GM12878 (cell line): Measurements from ENCODE around the gene TPRN. TPM values are rescaled to one million over a fixed set of nuclear protein-coding genes. Genes with fewer than 3 reads are reported as not detected.

Source experiments
- ATF2 ChIP-seq: IDR thresholded peaks from 2 replicates; pipeline ENCODE4 v1.6.1; 2012; ENCODE audit warnings: low read length, inconsistent platforms
- BACH1 ChIP-seq: fragments of 450-650 bp; IDR thresholded peaks from 2 replicates; pipeline ENCODE4 v1.6.1; 2017; ENCODE audit warnings: mild to moderate bottlenecking, borderline replicate concordance
- CHD2 ChIP-seq: IDR thresholded peaks from 2 replicates; pipeline ENCODE4 v1.6.1; 2011; ENCODE audit warnings: low read depth, low read length, improper control_type of control experiment, borderline replicate concordance
- ESRRA ChIP-seq: IDR thresholded peaks from 2 replicates; pipeline ENCODE4 v1.6.1; 2012; ENCODE audit warnings: mild to moderate bottlenecking, low read length, improper control_type of control experiment
- EZH2 ChIP-seq: IDR thresholded peaks from 2 replicates; pipeline ENCODE4 v1.6.1; 2012; ENCODE audit warnings: low read depth, mild to moderate bottlenecking, control low read depth, inconsistent platforms, low read length, borderline replicate concordance; ENCODE audit not compliant: control insufficient read depth
- FOS ChIP-seq: IDR thresholded peaks from 3 replicates; pipeline ENCODE4 v1.6.1; 2011; ENCODE audit warnings: borderline replicate concordance; ENCODE audit not compliant: insufficient read length; ENCODE audit errors: extremely low read depth
- HDAC2 ChIP-seq: fragments of 200-600 bp; sonication (generic); IDR thresholded peaks from 2 replicates; pipeline ENCODE4 v1.6.1; 2017
- MAX ChIP-seq: IDR thresholded peaks from 2 replicates; pipeline ENCODE4 v1.6.1; 2012; ENCODE audit warnings: low read depth, low read length, improper control_type of control experiment
- MTA2 ChIP-seq: fragments of 450-650 bp; IDR thresholded peaks from 2 replicates; pipeline ENCODE4 v1.6.1; 2016; ENCODE audit warnings: low read depth, mild to moderate bottlenecking, moderate library complexity
- MTA3 ChIP-seq: IDR thresholded peaks from 2 replicates; pipeline ENCODE4 v1.6.1; 2012; ENCODE audit warnings: low read length, inconsistent platforms, borderline replicate concordance
- NR2C2 ChIP-seq: IDR thresholded peaks from 2 replicates; pipeline ENCODE4 v1.6.1; 2011; ENCODE audit warnings: borderline replicate concordance, low read depth; ENCODE audit not compliant: control insufficient read depth, insufficient read length
- PML ChIP-seq: IDR thresholded peaks from 2 replicates; pipeline ENCODE4 v1.6.1; 2012; ENCODE audit warnings: low read length, inconsistent platforms
- POLR2AphosphoS5 ChIP-seq: IDR thresholded peaks from 2 replicates; pipeline ENCODE4 v1.6.1; 2011; ENCODE audit warnings: mild to moderate bottlenecking, low read length, inconsistent platforms
- RB1 ChIP-seq: fragments of 450-650 bp; formaldehyde crosslinking; IDR thresholded peaks from 2 replicates; pipeline ENCODE4 v1.6.1; 2017; ENCODE audit warnings: mild to moderate bottlenecking, borderline replicate concordance
- SIN3A ChIP-seq: IDR thresholded peaks from 2 replicates; pipeline ENCODE4 v1.6.1; 2012; ENCODE audit warnings: low read depth, low read length, improper control_type of control experiment
- SP1 ChIP-seq: IDR thresholded peaks from one replicate; pipeline ENCODE4 v1.6.1; 2011; ENCODE audit warnings: low read depth, low read length
- SREBF2 ChIP-seq: IDR thresholded peaks from 2 replicates; pipeline ENCODE4 v1.6.1; 2012; ENCODE audit warnings: mild to moderate bottlenecking, low read length
- TBL1XR1 ChIP-seq: IDR thresholded peaks from 2 replicates; pipeline ENCODE4 v1.6.1; 2012; ENCODE audit warnings: low read depth, low read length, improper control_type of control experiment
- YY1 ChIP-seq: IDR thresholded peaks from 2 replicates; pipeline ENCODE4 v1.6.1; 2011; ENCODE audit warnings: low read depth, mild to moderate bottlenecking, low read length
- ZBTB11 ChIP-seq: fragments of 450-650 bp; formaldehyde crosslinking; IDR thresholded peaks from 2 replicates; pipeline ENCODE4 v1.5.0; 2022; ENCODE audit warnings: mild to moderate bottlenecking, missing genetic modification characterization
- ZNF274 ChIP-seq: IDR thresholded peaks from one replicate; pipeline ENCODE4 v1.8.0; 2011; ENCODE audit not compliant: insufficient read length, insufficient read depth
- polyA plus RNA-seq, 11 experiments: library from polyadenylated mRNA; depleted of rRNA in 4 of 11; unstranded in 6 of 11; stranded (reverse) in 5 of 11; fragments of >200 nt; fragmentation: Nextera tagmentation in 4 of 11; fragmentation: Illumina TruSeq in 1 of 11; extraction: Ambion mirVana in 4 of 11; extraction: Trizol in 1 of 11; gene quantifications; 1 replicate in 1 of 11; 2 replicates in 10 of 11; pipeline versions ENCODE4 v1.2.1 to v1.2.3, GENCODE V29; 2011 to 2016; ENCODE audit warnings: inconsistent platforms in 2 of 11, missing spikeins in 2 of 11, low read depth in 1 of 11
- total RNA-seq, 4 experiments: library from RNA; depleted of rRNA in 3 of 4; stranded (reverse); fragments of >200 nt in 3 of 4; fragmentation: Illumina TruSeq in 1 of 4; extraction: Trizol in 1 of 4; gene quantifications; 2 replicates each; pipeline versions ENCODE4 v1.2.1 to v1.2.3, GENCODE V29; 2013 to 2021
- TF ChIP-seq, protein P1 (sequence below): IDR thresholded peaks from 2 replicates; pipeline ENCODE4 v1.6.1; 2012; ENCODE audit warnings: low read depth, low read length, improper control_type of control experiment
- TF ChIP-seq, protein P2 (sequence below): IDR thresholded peaks from 2 replicates; pipeline ENCODE4 v1.6.1; 2011; ENCODE audit warnings: borderline replicate concordance, low read depth, mild to moderate bottlenecking, moderate library complexity, mixed read lengths, low read length; ENCODE audit not compliant: insufficient read depth; ENCODE audit errors: extremely low read length

Gene TPRN
- total and polyA plus RNA-seq, 10 of the 15 experiments (the other 5 are each of a cell fraction or from before 2014, with no cell fraction given), result 0.18 to 19.5 (median 3.1) TPM

DNA sequence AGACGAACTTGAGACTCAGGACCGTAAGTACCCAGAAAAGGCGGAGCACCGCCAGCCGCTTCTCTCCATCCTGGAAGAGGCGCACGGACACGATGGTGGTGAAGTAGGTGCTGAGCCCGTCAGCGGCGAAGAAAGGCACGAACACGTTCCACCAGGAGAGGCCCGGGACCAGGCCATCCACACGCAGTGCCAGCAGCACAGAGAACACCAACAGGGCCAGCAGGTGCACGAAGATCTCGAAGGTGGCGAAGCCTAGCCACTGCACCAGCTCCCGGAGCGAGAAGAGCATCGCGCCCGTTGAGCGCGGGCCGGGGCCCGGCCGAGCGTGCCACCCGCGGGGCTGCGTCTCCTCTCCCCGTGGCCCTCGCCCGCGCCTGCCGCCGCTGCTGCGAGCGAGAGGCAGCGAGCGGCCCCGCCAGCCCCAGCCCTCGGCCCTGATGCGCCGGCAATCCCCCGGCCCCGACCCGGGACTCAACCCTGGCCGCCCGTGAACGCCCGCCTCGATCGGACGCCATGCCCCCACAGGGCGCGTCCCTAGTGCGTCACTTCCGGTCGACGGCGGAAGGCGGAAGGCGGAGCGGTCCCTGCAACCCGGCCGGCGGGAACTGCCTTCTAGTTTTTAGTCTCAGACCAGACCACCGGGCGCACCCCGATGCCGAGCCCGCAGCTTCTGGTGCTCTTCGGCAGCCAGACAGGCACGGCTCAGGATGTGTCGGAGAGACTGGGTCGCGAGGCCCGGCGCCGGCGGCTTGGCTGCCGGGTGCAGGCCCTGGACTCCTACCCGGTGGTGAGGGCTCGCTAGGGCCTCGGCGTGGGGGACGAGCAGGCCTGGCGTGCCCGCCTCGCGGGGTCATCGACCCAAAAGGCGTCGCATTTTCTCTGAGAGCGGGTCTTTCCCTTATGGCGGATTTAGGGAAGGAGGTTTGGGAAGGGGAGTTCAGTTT lies 4.9 kb upstream of the TPRN start, which contains the start of the genes NDOR1 and TMEM203 (continued):
- TF ChIP-seq, protein P1, sequence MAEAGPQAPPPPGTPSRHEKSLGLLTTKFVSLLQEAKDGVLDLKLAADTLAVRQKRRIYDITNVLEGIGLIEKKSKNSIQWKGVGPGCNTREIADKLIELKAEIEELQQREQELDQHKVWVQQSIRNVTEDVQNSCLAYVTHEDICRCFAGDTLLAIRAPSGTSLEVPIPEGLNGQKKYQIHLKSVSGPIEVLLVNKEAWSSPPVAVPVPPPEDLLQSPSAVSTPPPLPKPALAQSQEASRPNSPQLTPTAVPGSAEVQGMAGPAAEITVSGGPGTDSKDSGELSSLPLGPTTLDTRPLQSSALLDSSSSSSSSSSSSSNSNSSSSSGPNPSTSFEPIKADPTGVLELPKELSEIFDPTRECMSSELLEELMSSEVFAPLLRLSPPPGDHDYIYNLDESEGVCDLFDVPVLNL, result peak; percentile 88
- peak; percentile 98; the same call in 1 of the 2 replicates for TF ChIP-seq RB1
- TF ChIP-seq CHD2, result no peak
- no peak for TF ChIP-seq MTA2
- no peak for TF ChIP-seq ZNF274
- TF ChIP-seq YY1, result peak; percentile 97
- peak; percentile 95 for TF ChIP-seq SIN3A
- TF ChIP-seq FOS, result no peak
- TF ChIP-seq ZBTB11 (CRISPR knock-in tag), result peak; percentile 57; the same call in 1 of the 2 replicates
- no peak for TF ChIP-seq PML
- TF ChIP-seq ESRRA, result no peak
- no peak for TF ChIP-seq SREBF2
- no peak for TF ChIP-seq NR2C2
- TF ChIP-seq SP1, result peak; percentile 56
- TF ChIP-seq ATF2, result no peak
- TF ChIP-seq HDAC2, result no peak
- peak; percentile 79; the same call in 1 of the 2 replicates for TF ChIP-seq BACH1
- TF ChIP-seq, protein P2, sequence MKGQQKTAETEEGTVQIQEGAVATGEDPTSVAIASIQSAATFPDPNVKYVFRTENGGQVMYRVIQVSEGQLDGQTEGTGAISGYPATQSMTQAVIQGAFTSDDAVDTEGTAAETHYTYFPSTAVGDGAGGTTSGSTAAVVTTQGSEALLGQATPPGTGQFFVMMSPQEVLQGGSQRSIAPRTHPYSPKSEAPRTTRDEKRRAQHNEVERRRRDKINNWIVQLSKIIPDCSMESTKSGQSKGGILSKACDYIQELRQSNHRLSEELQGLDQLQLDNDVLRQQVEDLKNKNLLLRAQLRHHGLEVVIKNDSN, result no peak
- peak; percentile 69; the same call in 1 of the 2 replicates for TF ChIP-seq MAX
- peak; percentile 84; the same call in 1 of the 2 replicates for TF ChIP-seq POLR2AphosphoS5
- TF ChIP-seq TBL1XR1, result no peak
- no peak for TF ChIP-seq MTA3
- TF ChIP-seq EZH2, result no peak
